Keratinocyte (primary cell): ENCODE measurements around the gene RNF151.

Experiments used
- EZH2 ChIP-seq: IDR thresholded peaks from one replicate; pipeline ENCODE4 v1.6.1; 2012; ENCODE audit warnings: inconsistent platforms, mild to moderate bottlenecking, low read length, moderate library complexity
- TF ChIP-seq, protein P1 (sequence below), 3 experiments: IDR thresholded peaks in 1 of 3; conservative IDR thresholded peaks in 1 of 3; optimal IDR thresholded peaks in 1 of 3; 2 replicates in 2 of 3; 3 replicates in 1 of 3; pipeline versions ENCODE3 to v1.5.1; 2011; ENCODE audit warnings: low read length in 3 of 3, mild to moderate bottlenecking in 3 of 3, moderate library complexity in 2 of 3, control low read depth in 1 of 3, inconsistent platforms in 1 of 3; ENCODE audit not compliant: insufficient read depth in 2 of 3; ENCODE audit errors: extremely low read depth in 1 of 3

GRCh38 chr16:1973461-1974156 lies 7.0 kb downstream of the RNF151 start:
- TF ChIP-seq, protein P1, sequence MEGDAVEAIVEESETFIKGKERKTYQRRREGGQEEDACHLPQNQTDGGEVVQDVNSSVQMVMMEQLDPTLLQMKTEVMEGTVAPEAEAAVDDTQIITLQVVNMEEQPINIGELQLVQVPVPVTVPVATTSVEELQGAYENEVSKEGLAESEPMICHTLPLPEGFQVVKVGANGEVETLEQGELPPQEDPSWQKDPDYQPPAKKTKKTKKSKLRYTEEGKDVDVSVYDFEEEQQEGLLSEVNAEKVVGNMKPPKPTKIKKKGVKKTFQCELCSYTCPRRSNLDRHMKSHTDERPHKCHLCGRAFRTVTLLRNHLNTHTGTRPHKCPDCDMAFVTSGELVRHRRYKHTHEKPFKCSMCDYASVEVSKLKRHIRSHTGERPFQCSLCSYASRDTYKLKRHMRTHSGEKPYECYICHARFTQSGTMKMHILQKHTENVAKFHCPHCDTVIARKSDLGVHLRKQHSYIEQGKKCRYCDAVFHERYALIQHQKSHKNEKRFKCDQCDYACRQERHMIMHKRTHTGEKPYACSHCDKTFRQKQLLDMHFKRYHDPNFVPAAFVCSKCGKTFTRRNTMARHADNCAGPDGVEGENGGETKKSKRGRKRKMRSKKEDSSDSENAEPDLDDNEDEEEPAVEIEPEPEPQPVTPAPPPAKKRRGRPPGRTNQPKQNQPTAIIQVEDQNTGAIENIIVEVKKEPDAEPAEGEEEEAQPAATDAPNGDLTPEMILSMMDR (optimal IDR thresholded peaks at IDR 0.05 in 1 of 3, IDR thresholded peaks at IDR 0.05 in 1 of 3, conservative IDR thresholded peaks at IDR 0.05 in 1 of 3; ENCODE audit: extremely low read depth in 1 of 3, insufficient read depth in 2 of 3, low read length in 3 of 3) = no peak
- TF ChIP-seq EZH2 = no peak
